Stimulated activated CD4-positive, alpha-beta T cell treated with anti-CD3 and anti-CD28 coated beads, Interleukin-4, amount 100 ng/mL, for 4 hours (primary cell): ENCODE results near the gene CYB561D1.

Experiments
- DNase-seq, 2 experiments: peaks; one replicate each; pipeline ENCODE4 v3.0.0-alpha.2; 2020

CYB561D1 gene

GRCh38 chr1:109530457-109531087 is 36.7 kb downstream of the CYB561D1 start:
- DNase-seq, result no peak

GRCh38 chr1:109531380-109531779 is 37.5 kb downstream of the CYB561D1 start:
- no peak for DNase-seq

- DNase-seq, result no peak
Measured at GRCh38 chr1:109531826-109532364, 38.0 kb downstream of the CYB561D1 start.

GRCh38 chr1:109532365-109533136 is 38.7 kb downstream of the CYB561D1 start:
- peak; percentile 83 to 89 for DNase-seq

GRCh38 chr1:109534307-109534858 is 40.5 kb downstream of the CYB561D1 start:
- no peak for DNase-seq

GRCh38 chr1:109535481-109535880 is 41.6 kb downstream of the CYB561D1 start:
- no peak for DNase-seq

- DNase-seq, result no peak
Measured at GRCh38 chr1:109535971-109536491, 42.1 kb downstream of the CYB561D1 start.

GRCh38 chr1:109537450-109538178 is 43.7 kb downstream of the CYB561D1 start:
- no peak for DNase-seq

- no peak for DNase-seq
Measured at GRCh38 chr1:109538827-109539555, 45.1 kb downstream of the CYB561D1 start.

- DNase-seq, result no peak
Measured at GRCh38 chr1:109539676-109540075, 45.8 kb downstream of the CYB561D1 start, which contains the start of gene GPR61. Gene GPR61, plus strand, starts transcription at chr1:109539872. Its CDS starts 3,151 bp downstream, at chr1:109543023.

GRCh38 chr1:109541102-109541501 is 47.2 kb downstream of the CYB561D1 start:
- DNase-seq, result no peak

GRCh38 chr1:109542657-109543056 is 48.8 kb downstream of the CYB561D1 start:
- no peak for DNase-seq

GRCh38 chr1:109543283-109543987 is 49.5 kb downstream of the CYB561D1 start:
- no peak for DNase-seq

- no peak for DNase-seq
Measured at GRCh38 chr1:109543988-109544735, 50.3 kb downstream of the CYB561D1 start.

- DNase-seq, result peak; percentile 82 to 84
Measured at GRCh38 chr1:109546311-109547109, 52.6 kb downstream of the CYB561D1 start.

- DNase-seq, result peak in 1 of 2 experiments; percentile 12
Measured at GRCh38 chr1:109547463-109548320, 53.8 kb downstream of the CYB561D1 start.

- DNase-seq, result peak; percentile 88 to 94
Measured at GRCh38 chr1:109548321-109549267, 54.7 kb downstream of the CYB561D1 start, which contains the start of gene GNAI3. Gene GNAI3, plus strand, starts transcription at chr1:109548615. Its CDS starts 106 bp downstream, at chr1:109548721.
